IMR-90 (cell line): Measurements from ENCODE around the gene LMLN.

Source experiments
- BHLHE40 ChIP-seq: fragments of 150-350 bp; IDR thresholded peaks from 2 replicates; pipeline ENCODE4 v1.6.1; 2016; ENCODE audit warnings: mild to moderate bottlenecking, low read depth, low read length
- FOS ChIP-seq: fragments of 150-350 bp; IDR thresholded peaks from 2 replicates; pipeline ENCODE4 v1.6.1; 2016; ENCODE audit warnings: low read depth, low read length
- MAFK ChIP-seq: IDR thresholded peaks from 2 replicates; pipeline ENCODE4 v1.6.1; 2012; ENCODE audit warnings: low read depth, low read length, improper control_type of control experiment
- MAZ ChIP-seq: IDR thresholded peaks from 2 replicates; pipeline ENCODE4 v1.6.1; 2012; ENCODE audit warnings: low read depth, mild to moderate bottlenecking, low read length, improper control_type of control experiment, moderate library complexity, borderline replicate concordance
- MXI1 ChIP-seq: IDR thresholded peaks from 2 replicates; pipeline ENCODE4 v1.6.1; 2012; ENCODE audit warnings: low read depth, mild to moderate bottlenecking, low read length, moderate library complexity, borderline replicate concordance
- POLR2A ChIP-seq: IDR thresholded peaks from 2 replicates; pipeline ENCODE4 v1.6.1; 2012; ENCODE audit warnings: mild to moderate bottlenecking, low read depth, low read length
- RAD21 ChIP-seq: IDR thresholded peaks from 2 replicates; pipeline ENCODE4 v1.6.1; 2012; ENCODE audit warnings: low read length, improper control_type of control experiment
- RCOR1 ChIP-seq: IDR thresholded peaks from 2 replicates; pipeline ENCODE4 v1.6.1; 2012; ENCODE audit warnings: mild to moderate bottlenecking, low read length, improper control_type of control experiment; ENCODE audit not compliant: insufficient replicate concordance
- SMC3 ChIP-seq: fragments of 150-350 bp; IDR thresholded peaks from 2 replicates; pipeline ENCODE4 v1.6.1; 2016; ENCODE audit warnings: low read depth, mild to moderate bottlenecking, antibody characterized with exemption, low read length, moderate library complexity
- USF2 ChIP-seq: fragments of 150-350 bp; IDR thresholded peaks from 2 replicates; pipeline ENCODE4 v1.6.1; 2017; ENCODE audit warnings: mild to moderate bottlenecking, antibody characterized with exemption, low read length, low read depth
- TF ChIP-seq, protein P1 (sequence below): conservative IDR thresholded peaks from 2 replicates; pipeline ENCODE4 v1.5.1; 2012; ENCODE audit warnings: mild to moderate bottlenecking, low read depth, low read length, improper control_type of control experiment

GRCh38 chr3:197951392-197951990 is 8.5 kb upstream of the LMLN start:
- TF ChIP-seq, protein P1, sequence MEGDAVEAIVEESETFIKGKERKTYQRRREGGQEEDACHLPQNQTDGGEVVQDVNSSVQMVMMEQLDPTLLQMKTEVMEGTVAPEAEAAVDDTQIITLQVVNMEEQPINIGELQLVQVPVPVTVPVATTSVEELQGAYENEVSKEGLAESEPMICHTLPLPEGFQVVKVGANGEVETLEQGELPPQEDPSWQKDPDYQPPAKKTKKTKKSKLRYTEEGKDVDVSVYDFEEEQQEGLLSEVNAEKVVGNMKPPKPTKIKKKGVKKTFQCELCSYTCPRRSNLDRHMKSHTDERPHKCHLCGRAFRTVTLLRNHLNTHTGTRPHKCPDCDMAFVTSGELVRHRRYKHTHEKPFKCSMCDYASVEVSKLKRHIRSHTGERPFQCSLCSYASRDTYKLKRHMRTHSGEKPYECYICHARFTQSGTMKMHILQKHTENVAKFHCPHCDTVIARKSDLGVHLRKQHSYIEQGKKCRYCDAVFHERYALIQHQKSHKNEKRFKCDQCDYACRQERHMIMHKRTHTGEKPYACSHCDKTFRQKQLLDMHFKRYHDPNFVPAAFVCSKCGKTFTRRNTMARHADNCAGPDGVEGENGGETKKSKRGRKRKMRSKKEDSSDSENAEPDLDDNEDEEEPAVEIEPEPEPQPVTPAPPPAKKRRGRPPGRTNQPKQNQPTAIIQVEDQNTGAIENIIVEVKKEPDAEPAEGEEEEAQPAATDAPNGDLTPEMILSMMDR: no peak
- no peak for TF ChIP-seq POLR2A
- no peak for TF ChIP-seq USF2
- no peak for TF ChIP-seq RAD21
- no peak for TF ChIP-seq MAFK
- no peak for TF ChIP-seq RCOR1
- no peak for TF ChIP-seq MXI1
- no peak for TF ChIP-seq FOS
- TF ChIP-seq MAZ: no peak
- no peak for TF ChIP-seq BHLHE40
- no peak for TF ChIP-seq SMC3
